Dermis microvascular lymphatic vessel endothelial cell (primary cell): ENCODE data around the gene IMPG2. TPM values are rescaled to one million over a fixed set of nuclear protein-coding genes. Genes with fewer than 3 reads are reported as not detected.

Experiments
- DNase-seq, 2 donors: peaks; one replicate each; pipeline versions ENCODE4 v3.0.0 to v3.0.0-alpha.2; 2010; ENCODE audit warnings: low read depth in 2 of 2
- total RNA-seq: library from RNA; depleted of rRNA; stranded (reverse); fragments of >200 nt; gene quantifications from 2 replicates; pipeline ENCODE4 v1.2.1, GENCODE V29; 2014

IMPG2 gene
- total RNA-seq, 1 donor from 2014 or later: 0.26 TPM

DNA sequence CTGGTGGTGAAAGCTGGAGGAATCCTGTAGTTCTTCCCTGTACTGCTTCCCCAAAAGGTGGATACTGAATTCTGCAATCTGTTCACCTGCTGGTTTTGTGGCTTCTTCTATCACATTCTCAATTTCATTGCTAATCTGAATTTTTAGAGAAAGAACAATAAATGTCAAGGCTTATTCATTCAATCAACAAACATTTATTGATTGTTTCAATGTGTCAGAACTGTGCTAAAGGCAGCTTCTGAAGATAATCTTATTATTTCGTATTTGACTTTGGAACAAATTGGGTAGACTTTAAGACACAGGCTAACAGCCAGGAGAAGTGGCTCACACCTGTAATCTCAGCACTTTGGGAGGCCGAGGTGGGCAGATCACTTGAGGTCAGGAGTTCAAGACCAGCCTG lies 46.8 kb downstream of the IMPG2 start:
- DNase-seq: no peak

DNA sequence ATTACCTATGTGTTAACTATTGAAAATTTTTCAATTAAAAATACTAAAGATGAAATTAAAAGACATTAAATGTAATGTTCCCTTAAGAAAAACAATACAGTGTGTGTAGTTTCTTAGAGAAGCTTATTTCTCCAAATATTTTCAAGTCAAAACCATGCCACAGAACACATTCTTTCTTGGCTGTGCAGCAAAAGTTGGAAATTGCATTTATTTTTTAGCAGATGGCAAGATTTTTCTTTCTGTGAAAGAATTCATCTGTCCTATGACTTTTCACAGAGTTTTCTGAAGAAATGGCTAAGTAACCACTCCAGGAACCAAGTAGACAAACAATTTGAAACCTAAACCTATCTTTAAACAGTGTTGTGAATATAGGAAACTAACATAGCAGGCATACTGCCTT lies 47.2 kb downstream of the IMPG2 start:
- no peak for DNase-seq

DNA sequence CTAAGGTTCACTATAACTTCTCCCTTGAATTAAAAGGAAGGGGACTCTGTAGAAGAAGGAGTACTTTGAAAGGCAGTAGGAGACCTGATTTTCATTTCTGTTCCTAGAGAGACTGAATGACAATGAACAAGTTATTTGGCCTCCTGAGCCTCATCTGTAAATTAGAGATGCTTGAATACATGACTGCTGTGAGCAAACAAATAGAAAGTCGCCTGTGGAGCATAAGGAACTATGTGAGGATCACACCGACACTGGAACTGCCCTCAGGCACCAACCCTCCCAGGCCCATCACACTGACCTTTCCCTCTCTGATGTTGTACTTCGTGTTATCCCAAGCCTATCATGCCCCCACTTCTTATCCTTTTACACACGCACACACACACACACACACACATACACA lies 48.6 kb downstream of the IMPG2 start:
- DNase-seq: no peak

DNA sequence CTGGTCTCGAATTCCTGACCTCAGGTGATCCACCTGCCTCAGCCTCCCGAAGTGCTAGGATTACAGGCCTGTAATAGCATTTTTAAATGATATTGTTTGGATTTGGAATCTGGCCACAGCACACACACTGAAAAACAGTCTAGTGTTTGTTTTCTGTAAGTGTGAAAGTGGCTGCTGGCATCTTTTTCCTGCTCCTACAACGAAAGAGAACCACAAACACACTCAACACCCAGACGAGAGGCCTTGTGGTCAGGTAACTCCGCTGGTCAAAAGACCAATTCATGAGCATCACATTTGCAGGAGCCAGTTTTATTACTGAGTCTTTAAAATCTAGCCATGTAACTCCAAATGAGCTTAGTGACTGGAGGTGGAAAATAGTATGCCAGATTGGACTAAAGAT lies 50.2 kb downstream of the IMPG2 start:
- no peak for DNase-seq

DNA sequence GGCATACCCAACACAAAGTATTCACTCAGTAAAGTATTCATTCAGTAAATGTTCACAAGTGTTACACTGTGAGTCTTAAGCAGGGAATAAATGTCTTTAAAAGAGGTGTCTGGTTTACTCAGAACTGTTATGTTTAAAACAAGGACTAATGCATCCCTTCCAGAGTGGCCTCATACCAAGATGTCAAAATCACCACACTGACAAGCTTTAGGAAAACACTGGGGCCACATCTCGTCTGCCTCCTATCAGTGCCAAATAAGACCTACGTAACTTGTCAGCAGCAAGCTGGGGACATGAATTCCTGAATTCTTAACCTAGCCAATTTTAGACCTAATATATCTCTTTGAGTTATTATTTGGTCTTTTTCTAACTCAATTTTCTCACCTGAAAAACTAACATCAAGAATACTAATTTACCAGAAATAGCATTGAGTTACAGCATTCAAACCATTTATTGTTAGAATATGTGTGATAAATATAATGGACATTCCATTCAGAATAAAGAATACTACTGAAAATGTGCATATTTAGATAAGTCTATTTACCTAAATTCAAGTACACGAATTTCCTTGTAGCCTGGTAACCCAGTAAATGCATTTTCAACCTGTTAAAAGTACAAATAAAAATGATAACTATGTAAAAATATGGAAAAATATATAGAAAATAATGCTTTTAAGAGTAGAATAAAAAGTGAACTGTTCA lies 51.3 kb downstream of the IMPG2 start:
- DNase-seq: no peak

DNA sequence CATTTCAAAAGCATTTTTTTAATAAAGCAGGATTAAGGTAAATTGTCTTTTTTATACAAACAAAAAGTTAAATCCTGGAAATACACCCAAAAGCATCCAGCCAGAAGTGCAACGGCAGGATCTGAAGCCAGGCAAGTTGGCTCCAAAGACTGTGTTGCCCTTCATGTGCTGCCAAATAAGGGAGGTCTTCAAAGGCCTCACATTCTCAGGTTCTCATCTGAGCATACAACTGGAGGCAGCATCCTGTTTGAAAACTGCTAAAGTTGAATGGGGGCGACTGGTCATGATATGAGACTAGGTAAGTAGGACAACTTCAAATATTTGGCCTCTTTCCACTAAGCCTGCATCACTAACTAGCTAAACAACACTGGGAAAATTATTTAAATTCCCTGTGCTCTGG lies 52.2 kb downstream of the IMPG2 start:
- no peak for DNase-seq

DNA sequence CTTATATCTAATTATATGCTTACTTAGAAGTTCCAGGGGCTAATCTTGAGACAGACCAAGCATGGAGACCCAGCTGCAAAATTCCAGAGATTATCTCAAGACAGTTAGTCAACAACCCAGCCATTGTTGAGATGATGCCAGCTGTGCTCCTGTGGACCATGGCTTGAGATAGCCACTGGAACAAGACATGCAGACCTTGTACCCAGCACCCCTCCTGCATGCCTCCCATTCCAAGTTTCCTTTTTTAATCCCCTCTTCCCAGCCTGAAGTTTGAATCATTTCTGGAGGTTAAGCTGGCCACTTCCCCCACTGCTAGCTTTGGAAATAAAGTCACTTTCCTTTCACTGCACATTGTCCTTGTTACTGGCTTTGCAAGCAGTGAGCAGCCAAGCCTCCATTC lies 53.8 kb downstream of the IMPG2 start:
- no peak for DNase-seq

DNA sequence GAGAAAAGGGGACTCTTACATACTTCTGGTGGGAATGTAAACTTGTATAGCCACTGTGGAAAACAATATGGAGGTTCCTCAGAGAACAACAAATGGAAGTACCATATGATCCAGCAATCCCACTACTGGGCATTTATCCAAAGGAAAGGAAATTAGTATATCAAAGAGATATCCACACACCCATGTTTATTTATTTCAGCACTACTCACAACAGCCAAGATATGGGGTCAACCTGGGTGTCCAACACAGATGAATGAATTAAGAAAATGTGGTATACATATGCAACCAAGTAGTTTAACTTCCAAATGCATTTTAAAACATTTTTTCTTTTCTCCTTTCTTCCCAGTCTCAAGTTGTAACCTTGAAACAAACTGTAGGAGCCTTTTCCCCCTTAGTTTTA lies 54.3 kb downstream of the IMPG2 start:
- no peak for DNase-seq

DNA sequence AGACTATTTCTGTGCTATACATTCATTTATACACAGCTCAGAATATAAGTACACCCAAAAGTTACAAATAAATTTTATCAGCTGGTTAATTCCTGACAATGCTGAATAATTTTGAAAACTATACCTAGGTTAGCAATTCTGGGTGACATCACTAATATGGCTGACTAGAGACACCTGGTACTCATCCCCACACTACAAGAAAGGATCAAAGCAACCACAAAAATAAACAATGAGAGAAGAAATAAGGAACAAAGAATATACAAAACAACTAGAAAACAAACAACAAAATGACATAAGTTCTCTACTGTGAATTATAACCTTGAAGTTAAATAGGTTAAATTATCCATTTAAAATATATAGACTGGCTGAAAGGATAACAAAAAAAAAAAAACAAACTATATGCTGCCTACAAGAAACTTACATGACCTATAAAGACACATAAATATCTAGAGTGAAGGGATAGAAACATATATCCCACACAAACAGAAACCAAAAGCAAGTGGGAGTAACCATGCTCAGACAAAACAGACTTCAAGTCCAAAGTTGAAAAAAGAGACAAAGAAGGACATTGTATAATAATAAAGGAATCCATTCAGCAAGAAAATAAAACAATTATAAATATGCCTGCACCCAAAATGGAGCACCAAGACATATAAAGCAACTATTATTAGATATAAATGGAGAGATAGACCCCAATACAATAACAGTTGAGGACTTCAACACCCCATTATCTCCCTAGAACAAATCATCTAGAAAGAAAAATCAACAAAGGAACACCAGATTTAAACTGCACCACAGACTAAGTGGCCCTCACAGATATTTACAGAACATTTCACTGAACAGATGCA lies 57.8 kb downstream of the IMPG2 start:
- DNase-seq: no peak

DNA sequence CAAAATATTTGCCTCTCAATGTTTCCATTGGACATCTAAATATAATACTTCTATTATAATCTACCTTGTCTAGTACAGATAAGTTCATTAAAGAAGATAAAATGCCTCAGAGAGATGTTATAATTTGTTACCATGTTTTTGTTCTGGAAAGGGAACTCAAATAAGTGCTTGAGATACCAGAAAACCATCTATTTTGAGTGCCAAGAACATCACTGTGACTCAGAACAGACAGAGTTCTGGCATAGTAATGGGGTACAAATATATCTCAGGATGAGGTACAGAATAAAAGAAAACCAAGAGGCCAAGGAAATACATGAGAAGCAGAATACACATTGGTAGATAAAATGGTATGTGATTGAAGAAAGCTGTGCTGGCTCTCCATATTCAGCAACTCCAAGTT lies 58.9 kb downstream of the IMPG2 start:
- no peak for DNase-seq

DNA sequence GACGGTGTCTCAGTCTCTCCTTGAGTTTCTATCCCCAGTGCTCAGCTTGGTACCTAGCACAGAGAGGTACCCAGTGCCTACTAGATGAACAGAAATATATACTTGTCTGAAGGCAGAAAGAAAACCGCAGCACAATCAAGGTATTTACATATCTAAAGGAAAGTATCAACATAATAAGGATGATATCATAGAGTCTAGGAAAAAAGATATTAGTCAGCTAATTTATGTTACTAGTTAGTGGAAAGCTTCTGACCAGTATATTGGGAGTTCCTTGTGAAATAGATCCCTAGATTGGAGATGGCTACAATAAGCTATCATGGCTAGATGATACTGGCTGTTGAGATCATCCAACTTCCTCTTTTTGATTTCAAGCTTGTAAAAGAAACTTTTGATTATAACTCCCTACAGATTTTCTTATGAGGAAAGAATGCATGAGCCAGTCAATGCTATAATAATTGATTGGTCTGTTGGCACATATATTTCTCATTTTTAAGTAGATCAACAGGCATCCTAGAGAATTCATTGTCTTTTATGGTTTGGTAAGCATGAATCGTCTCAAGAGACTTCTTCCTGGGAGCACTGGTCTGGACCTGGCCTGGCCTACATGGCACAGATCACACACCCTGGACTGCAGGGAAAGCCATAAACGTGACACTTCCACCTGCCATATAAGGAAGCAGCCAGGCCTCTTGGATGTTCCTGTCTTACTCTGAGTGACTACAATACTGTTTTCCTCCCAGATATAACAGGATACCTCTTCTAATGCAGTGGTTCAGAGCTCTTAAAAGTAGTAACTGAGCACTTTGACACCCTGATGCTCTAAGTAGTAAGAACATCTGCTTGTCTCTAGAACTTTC lies 60.7 kb downstream of the IMPG2 start:
- no peak for DNase-seq

DNA sequence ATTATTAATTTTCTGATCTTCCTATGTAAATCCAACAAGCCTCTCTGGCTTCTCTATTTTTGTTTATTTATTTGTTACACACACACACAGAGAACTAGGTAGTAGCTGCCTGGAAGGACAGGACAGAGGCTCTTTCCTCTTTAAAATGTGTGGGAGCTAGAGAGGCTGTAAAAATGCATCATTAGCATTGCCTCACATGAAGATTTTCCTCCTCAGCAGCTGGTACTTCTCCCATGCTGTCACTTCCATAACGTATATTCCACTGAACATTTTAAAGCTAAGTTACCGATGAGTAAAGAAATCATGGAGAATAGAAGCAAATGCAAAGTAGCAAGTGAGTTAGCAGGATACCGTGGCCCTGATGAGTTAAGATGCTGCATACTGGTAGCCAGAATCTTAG lies 63.9 kb downstream of the IMPG2 start:
- DNase-seq: no peak

DNA sequence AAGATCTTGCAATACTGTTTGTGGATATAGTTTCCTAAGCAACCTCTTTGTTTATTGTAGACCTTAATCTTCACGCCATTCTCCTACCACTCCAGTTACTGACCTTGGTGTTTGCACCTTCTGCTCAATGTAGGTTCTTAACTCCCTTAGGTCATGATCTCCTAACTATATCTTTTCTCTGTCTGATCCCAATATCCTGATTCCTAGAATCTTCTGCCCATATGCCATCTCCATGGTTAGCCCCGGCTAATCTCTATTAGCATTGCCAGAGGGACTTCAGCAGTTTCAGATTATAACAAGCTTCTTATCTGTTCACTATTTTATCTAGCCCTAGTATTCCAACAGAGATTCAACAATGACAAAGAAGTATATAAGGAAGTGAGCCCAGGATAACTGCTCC lies 64.9 kb downstream of the IMPG2 start:
- no peak for DNase-seq

DNA sequence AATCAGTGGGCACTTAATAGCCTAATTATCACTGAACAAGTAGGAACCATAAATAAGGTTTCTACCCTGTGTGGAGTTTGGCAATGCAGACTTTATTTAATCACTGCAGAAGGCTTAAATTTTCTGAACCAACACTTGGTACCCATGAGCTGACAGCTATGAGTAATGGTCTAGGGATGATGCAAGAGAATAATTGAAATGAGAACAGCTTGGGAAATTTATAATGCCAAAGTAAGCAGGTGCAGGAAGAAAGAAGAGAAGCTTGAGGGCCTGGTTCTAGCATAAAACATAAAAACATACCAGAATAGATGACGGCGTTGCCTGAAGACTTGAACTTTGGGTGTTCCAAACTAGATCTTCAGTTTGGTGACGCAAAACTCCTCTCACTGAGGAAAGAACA lies 67.0 kb downstream of the IMPG2 start:
- no peak for DNase-seq

DNA sequence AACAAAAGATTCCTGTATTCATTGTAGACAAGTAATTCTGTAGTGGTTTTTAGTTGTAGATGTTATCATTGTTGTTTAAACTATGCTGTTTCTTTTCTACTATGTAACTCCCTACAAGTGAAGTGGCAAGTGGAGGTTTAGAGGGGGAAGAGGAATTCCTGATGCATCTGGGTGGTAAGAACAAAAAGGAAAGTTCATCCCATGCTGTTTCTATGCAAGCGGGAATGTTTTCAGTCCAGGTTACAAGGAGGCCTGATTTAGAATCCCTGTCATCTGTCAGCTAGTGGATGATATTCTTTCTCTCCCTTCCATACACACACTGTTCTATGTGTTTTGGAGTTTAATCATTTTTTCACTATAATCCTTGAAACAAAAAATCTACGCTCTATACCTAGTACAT lies 67.4 kb downstream of the IMPG2 start:
- DNase-seq: no peak

DNA sequence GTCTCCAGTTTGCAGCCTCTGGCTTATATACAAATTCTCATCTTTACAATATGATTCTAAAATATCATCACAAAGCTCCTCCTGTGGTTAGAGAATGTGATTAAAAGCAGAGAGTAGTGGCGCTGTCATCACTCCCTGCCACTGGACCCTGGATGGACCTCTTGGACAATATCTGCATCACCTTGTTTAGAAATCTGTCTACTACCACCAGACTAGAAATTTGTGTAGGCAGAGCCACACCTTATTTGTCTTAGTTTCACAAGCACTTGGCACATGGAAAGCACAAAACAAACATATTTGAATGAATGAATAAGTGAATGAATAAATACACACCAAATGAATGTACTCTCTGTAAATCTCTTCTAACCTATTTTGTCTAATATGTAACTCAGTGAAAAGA lies 68.1 kb downstream of the IMPG2 start:
- no peak for DNase-seq

DNA sequence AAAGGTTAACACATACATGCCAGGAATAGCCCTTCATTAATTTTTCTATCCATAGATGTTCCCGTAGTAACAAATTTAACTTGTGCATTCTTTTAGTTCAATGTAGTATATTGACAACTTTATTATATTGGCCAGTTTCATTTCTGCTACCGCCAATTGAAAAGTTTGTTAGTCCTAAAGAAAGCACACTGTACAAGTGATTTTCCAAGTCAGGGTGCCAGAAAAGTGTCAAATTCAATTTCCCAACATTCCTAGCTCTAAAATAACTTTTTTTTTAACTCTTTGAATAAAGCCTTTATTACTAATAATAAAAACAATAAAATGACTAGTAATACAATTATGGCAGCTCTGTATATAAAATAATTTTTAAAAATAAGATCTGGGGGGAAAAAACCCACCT lies 68.9 kb downstream of the IMPG2 start:
- no peak for DNase-seq

DNA sequence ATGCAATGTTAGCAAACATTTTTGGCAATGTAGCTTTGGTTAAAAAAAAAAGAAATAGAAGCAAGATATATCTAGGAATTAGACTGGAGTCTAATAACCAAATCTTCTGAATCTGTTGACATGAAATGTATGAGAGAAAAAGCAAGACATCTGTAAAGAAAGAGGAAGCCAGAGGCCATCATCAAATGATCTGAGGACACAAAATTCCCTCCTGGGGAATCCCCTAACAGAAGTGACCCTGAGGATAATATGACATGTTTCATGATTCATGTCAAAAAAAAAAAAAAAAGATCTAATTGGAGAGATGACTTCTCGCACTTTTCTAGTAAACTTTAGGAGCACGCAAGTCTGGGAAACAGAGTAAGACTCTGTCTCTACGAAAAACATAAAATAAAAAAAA lies 70.9 kb downstream of the IMPG2 start:
- peak in 1 of 2 donors; percentile 9 for DNase-seq

DNA sequence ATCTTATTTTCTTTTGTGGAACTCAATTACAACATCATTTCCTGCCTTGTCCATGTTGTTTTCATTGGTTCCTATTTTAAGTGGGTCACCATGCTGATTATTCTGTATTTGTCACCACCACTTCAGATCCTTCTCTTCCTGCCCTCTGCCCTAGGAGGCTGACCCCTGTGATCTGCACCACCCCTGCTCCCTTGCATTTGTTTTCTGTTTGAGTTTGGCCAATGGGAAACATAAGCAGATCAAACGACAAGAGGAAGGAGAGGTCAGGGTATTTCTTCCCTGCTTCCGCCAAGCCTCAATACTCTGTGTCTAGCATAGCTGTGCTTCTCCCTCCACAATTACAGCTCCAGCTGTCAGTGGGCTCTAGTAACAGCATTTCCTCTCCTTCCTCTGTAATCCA lies 71.6 kb downstream of the IMPG2 start:
- peak; percentile 74 to 78 for DNase-seq

DNA sequence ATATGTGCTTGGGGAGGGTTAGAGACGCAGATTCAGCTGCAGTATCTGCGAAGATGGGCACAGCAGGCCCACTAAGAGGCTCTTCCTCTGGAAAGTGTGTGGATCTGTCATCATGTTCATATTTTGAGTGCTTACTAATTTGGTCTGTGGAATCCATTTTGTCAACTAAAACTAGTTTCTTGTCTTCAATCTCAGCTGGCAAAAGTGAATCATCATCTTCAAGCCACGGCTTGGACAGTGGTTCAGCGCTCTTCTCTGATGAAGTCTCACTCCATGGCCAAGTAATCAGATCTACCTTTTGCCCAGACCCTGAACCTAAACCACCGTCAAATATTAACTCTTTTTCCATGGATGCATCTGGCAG lies 76.2 kb downstream of the IMPG2 start:
- DNase-seq: no peak

DNA sequence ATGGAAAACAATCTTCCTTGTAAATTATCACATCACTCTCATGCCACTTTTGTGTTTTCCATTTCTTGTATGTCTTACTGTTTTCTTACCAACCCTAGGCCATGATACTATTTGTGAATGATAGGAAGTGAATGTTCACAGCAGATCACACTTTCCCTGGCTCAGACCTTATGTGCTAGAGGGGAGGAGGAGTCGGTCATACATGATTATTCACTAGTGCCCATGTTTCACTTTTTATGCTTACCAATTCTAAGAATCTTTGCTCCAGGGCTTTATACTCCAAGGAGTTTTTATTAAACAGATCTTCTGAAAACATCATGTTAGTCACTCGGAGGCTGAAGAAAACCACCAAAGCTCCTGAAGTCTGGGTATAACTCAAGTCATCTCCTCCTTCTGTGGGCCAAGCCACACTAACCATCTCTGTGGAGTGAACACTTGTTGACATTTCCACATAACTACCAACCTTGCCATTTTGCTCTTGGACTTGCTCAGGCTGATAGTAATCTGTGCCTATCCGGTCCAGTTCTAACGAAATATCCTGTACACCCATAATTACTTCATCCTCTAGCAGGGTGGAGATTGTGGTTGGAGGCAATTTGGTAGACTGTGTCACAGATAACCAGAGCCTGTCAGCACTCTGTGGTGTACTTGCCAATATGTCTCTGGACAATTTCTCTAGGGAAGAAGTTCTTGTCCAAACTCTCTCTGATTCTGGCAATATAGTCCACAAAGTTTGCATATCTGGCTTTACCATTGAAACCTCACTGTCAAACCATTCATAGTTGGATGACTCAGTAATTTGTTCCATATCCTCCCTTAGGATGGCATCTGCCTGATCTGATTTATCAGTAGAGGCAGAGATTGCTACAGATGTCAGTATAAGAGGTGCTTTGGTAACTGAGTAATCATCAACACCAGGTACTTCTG lies 76.8 kb downstream of the IMPG2 start:
- DNase-seq: no peak
